Activated T-helper 1 cell treated with anti-CD3 and anti-CD28 coated beads, Interleukin-12 subunit alpha, Interleukin-12 subunit beta, Interleukin-2, Interleukin-4 antibody, amounts not matched to agents 30 ng/mL and 10 ng/mL and 1 ng/mL, durations not matched to agents 14 hours and 24 hours and 36 hours (primary cell): ENCODE data around the gene APOM. TPM values are rescaled to one million over a fixed set of nuclear protein-coding genes. Genes with fewer than 3 reads are reported as not detected.
A peak's percentile ranks its signal among the peaks of the same experiment; 100 is the strongest.

Experiments
- DNase-seq: peaks from one replicate; pipeline ENCODE4 v3.0.0; 2021; ENCODE audit warnings: low spot score
- H3K27ac Mint-ChIP-seq: one replicate; pipeline ENCODE4 v1.8.0; 2021; ENCODE audit warnings: mild to moderate bottlenecking, mixed read lengths
- H3K27me3 Mint-ChIP-seq: one replicate; pipeline ENCODE4 v1.8.0; 2022; ENCODE audit warnings: mild to moderate bottlenecking, moderate library complexity, mixed read lengths; ENCODE audit not compliant: insufficient read depth
- H3K36me3 Mint-ChIP-seq: one replicate; pipeline ENCODE4 v1.8.0; 2021; ENCODE audit warnings: low read depth, mixed read lengths
- H3K4me1 Mint-ChIP-seq: one replicate; pipeline ENCODE4 v1.8.0; 2021; ENCODE audit warnings: low read depth, mixed read lengths
- H3K4me3 Mint-ChIP-seq: one replicate; pipeline ENCODE4 v1.8.0; 2021; ENCODE audit warnings: mild to moderate bottlenecking, moderate library complexity, mixed read lengths
- H3K9me3 Mint-ChIP-seq: one replicate; pipeline ENCODE4 v1.8.0; 2021; ENCODE audit warnings: mixed read lengths
- intact Hi-C: fragments of 100-400 bp; cut with micrococcal nuclease; formaldehyde crosslinking; loops from one replicate; pipeline ENCODE4 v1.15.1; 2024
- total RNA-seq: library from RNA; stranded (reverse); gene quantifications from 2 replicates; pipeline ENCODE4 v1.2.3, GENCODE V29; 2022

Gene APOM
- 1.8 and 3.7 TPM in 2 replicates for total RNA-seq

DNA sequence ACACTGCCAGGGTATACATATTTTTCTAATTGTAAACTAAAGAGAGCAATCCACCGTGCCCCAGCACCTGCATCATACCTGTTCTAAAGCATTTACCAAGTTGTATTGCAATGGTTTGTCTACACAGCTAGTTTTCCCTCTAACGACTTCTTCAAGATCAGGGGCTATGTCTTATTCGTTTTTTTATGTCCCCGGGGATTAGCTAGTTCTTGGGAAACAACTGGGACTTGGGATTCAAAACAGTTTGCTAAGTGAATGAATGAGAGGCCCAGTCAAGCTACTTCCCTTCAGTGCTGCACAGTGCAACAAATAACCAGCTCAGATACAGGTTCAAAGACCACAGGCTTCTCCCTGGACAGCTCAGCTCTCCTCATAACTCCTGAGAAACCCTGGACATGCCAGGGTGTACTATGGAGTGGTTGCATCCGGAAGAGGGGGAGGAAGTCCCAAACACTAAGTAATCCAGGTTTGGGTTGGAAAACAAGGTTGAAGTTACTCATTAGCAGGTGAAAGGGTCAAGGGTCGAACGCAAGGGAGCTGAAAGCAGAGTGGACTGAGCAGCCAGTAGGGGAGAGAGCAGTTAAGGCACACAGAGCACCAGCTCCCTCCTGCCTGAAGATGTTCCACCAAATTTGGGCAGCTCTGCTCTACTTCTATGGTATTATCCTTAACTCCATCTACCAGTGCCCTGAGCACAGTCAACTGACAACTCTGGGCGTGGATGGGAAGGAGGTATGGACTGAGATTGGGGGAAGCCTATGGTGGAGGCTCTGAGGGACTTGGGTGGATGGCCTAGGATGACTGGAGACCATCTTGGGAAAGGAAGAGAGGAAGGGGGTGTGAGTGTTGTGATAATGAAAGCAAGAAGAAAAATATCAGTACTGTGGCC is at the start of gene APOM:
Gene APOM, plus strand, starts transcription at position 546 of the 889 bp plus-strand sequence. Its CDS starts 73 bp downstream, at position 619.
- no peaks in the 10 kb centered on the region for H3K27me3 Mint-ChIP-seq
- peaks cover 35% of the 10 kb centered on the region for H3K36me3 Mint-ChIP-seq
- no peak for DNase-seq
- intact Hi-C loops = no loop called here
- H3K27ac Mint-ChIP-seq = peak within 1 kb of the TSS; percentile 62
- H3K9me3 Mint-ChIP-seq = no peaks in the 10 kb centered on the region
- H3K4me1 Mint-ChIP-seq = peaks cover 62% of the 10 kb centered on the region
- H3K4me3 Mint-ChIP-seq = no peak within 1 kb of the TSS

- DNase-seq = no peak
- H3K27ac Mint-ChIP-seq = no peak overlapping the region
- no peaks in the 10 kb centered on the region for H3K4me1 Mint-ChIP-seq
- no peak overlapping the region for H3K4me3 Mint-ChIP-seq
- peaks cover 2% of the 10 kb centered on the region for H3K27me3 Mint-ChIP-seq
- intact Hi-C loops = no loop called here
- H3K9me3 Mint-ChIP-seq = no peaks in the 10 kb centered on the region
- H3K36me3 Mint-ChIP-seq = no peaks in the 10 kb centered on the region
Observed at GRCh38 chr6:31607317-31607716, 48.4 kb upstream of the APOM start.

DNA sequence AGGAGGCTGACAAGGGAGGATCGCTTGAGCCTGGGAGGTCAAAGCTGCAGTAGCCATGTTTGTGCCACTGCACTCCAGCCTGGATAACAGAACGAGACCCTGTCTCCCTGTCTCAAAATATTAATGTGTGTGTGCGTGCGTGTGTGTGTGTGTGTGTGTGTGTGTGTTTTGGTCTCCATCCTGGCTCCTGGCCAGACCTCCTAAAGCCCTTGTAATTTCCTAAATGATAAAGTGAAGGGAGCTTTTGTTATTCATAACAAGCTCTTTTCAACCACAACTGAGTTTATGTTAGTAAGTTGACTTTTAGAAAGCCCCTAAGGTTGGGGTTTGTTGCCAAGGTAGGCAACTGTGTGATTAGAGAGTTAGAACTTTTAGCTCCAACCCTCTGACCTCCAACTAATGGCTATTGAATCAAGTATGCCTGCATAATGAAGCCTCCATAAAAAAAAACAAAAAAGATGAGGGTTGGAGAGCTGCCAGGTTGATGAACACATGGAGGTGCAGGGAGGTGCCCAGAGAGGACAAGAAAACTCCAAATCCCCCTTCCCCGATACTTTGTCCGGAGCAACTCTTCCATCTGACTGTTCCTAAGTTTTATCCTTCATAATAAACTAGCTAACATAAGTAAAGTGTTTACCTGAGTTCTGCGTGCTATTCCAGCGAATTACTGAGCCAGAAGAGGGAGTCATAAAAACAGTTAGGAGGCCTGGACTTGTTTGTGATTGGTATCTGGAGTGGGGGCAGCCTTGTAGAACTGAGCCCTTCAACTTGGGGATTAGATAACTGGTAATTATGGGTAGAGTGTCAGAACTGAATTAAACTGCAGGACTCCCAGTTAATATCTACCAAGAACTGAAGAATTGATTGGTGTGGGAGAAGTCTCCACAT is 45.9 kb upstream of the APOM start:
- Mint-ChIP-seq H3K36me3 (no peaks in the 10 kb centered on the region), H3K4me3 (no peak overlapping the region), H3K9me3 (no peaks in the 10 kb centered on the region), H3K4me1 (peaks cover 5% of the 10 kb centered on the region), H3K27ac (no peak overlapping the region), H3K27me3 (no peaks in the 10 kb centered on the region)
- no peak for DNase-seq
- intact Hi-C loops = no loop called here

DNA sequence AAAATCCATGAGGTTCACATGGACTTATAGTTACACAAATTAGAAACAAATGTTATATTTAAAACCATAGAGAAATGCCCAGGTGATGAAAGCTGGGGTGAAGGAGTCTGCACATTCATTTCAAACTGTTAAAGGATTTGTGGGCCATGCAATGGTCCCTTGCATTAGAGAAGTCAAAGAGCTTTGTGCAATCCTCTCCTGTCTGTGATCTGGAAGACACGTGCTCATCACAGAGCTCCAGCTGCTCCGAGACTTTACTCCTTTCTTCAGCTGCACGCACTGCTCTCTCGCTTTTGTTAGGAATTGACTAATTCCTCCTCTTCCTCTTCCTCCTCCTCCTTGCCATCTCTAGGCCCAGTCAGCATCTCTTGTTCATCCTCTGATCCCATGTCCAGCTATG is 44.7 kb upstream of the APOM start:
- Mint-ChIP-seq H3K9me3 (no peaks in the 10 kb centered on the region), H3K4me3 (no peak overlapping the region), H3K4me1 (peaks cover 17% of the 10 kb centered on the region), H3K27me3 (no peaks in the 10 kb centered on the region), H3K27ac (no peak overlapping the region), H3K36me3 (no peaks in the 10 kb centered on the region)
- DNase-seq = no peak
- intact Hi-C loops = no loop called here

GRCh38 chr6:31614075-31614619 is 41.5 kb upstream of the APOM start:
- Mint-ChIP-seq H3K4me3 (no peak overlapping the region), H3K9me3 (no peaks in the 10 kb centered on the region), H3K36me3 (peaks cover 2% of the 10 kb centered on the region), H3K27me3 (no peaks in the 10 kb centered on the region), H3K4me1 (peaks cover 28% of the 10 kb centered on the region), H3K27ac (no peak overlapping the region)
- intact Hi-C loops = no loop called here
- no peak for DNase-seq

- DNase-seq = no peak
- Mint-ChIP-seq H3K4me3 (peak within 1 kb of the TSS; percentile 74), H3K36me3 (peaks cover 4% of the 10 kb centered on the region), H3K27me3 (no peaks in the 10 kb centered on the region), H3K27ac (peak within 1 kb of the TSS; percentile 72), H3K9me3 (no peaks in the 10 kb centered on the region), H3K4me1 (peaks cover 28% of the 10 kb centered on the region)
- intact Hi-C loops = loop anchor here (5.0 kb wide), 1 partner anchor 343 kb away; the partner anchor contains the start of gene HLA-C
Observed at GRCh38 chr6:31614684-31615578, 40.8 kb upstream of the APOM start, which contains the start of gene AIF1. TSS of gene AIF1 (plus strand) at chr6:31615234. CDS start at chr6:31615330, 96 bp downstream.

DNA sequence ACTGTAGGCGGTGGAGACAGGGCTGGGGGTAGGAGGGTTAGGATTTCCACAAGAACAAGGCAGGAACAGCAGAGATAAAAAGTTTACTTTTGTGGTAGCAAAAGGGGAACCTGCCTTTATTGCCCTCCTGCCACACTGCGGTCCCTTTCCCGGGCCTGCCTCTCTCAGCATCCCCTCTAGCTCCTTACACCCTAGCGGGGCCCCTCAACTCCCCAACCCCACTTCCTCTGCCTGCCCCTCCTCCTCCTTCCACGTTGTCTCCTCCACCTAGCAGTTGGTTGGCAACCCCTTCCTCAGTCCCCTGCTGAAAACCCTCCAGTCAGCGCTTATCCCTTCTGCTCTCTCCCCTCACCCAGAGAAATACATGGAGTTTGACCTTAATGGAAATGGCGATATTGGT is 39.9 kb upstream of the APOM start:
- Mint-ChIP-seq H3K27me3 (no peaks in the 10 kb centered on the region), H3K4me3 (peak overlapping the region; percentile 74), H3K4me1 (peaks cover 28% of the 10 kb centered on the region), H3K9me3 (no peaks in the 10 kb centered on the region), H3K36me3 (peaks cover 4% of the 10 kb centered on the region), H3K27ac (peak overlapping the region; percentile 72)
- intact Hi-C loops = loop anchor here (5.0 kb wide), 1 partner anchor 343 kb away; the partner anchor contains the start of gene HLA-C
- DNase-seq = peak; percentile 13

DNA sequence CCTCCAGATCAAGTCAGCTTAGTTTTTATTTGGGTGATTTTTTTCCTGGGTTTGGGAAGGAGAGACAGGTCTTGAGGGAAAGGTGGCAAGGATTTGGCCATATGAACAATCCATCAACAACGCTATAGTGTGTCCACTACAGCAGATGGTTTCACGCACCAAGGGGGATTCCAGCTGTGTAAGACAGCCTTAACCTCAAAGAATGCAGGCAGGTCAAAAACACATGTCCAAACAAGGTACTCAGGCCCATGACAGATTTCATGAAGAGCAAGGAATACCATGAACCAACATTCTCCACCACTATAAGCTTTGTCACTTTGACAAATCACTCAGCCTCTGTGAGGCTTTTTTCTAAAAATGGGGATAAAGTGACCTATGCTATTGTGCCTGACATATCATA is 38.7 kb upstream of the APOM start:
- Mint-ChIP-seq H3K36me3 (peaks cover 12% of the 10 kb centered on the region), H3K27me3 (no peaks in the 10 kb centered on the region), H3K4me1 (peaks cover 37% of the 10 kb centered on the region), H3K9me3 (no peaks in the 10 kb centered on the region), H3K4me3 (peak overlapping the region; percentile 43), H3K27ac (peak overlapping the region; percentile 41)
- no peak for DNase-seq
- intact Hi-C loops = loop anchor here (5.0 kb wide), 1 partner anchor 345 kb away; the partner anchor contains the start of gene HLA-C

GRCh38 chr6:31619805-31620585 is 35.7 kb upstream of the APOM start:
- peak overlapping the region; percentile 98 for H3K27ac Mint-ChIP-seq
- H3K36me3 Mint-ChIP-seq = peaks cover 32% of the 10 kb centered on the region
- peaks cover 43% of the 10 kb centered on the region for H3K4me1 Mint-ChIP-seq
- DNase-seq = peak; percentile 98
- H3K27me3 Mint-ChIP-seq = no peaks in the 10 kb centered on the region
- intact Hi-C loops = loop anchor here (1.0 to 5.0 kb wide), 19 partner anchors 22 to 1799 kb away; partner anchors contain the start of genes BAG6, CUTA, DDX39B and EHMT2
- H3K4me3 Mint-ChIP-seq = peak overlapping the region; percentile 79
- no peaks in the 10 kb centered on the region for H3K9me3 Mint-ChIP-seq

DNA sequence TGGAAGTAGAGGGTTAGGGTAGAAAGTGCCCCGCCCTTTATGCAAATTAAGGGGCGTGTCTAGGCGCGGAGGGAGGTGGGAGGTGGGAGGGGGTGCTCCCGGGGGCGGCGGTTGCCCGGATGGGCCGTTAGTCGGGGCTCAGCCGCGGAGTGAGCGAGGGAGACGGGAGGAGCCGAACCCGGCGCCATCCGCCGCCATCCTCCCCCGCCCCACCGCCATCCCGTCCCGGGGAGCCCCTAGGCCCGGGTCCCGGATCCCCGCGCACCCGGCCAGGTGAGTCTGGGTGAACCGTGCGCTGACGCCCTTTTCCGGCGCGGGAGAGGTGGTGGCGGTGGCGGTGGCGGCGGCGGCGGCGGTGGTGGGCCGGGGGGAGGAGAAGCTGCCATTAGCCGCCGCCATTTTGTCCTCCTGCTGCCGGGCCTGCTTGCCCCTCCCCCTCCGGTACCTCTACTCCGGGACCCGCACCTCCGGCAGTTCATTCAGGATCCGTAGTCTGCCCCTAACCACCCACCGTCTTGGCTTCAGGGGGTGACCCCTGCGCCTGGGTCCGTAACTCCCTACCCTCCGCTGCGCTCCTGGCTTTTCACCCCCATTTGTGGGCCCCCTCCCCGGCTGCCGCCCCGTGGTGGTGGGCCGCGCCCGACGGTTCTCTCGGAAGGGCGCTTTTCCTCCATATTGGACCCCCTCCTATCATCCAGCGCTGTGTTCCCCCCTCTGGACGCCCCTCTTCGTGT is 34.9 kb upstream of the APOM start, which contains the start of gene PRRC2A:
Gene PRRC2A, plus strand, starts transcription at position 130 of the 734 bp plus-strand sequence. CDS start 2,075 bp downstream, outside the sequence.
- intact Hi-C loops = loop anchor here (1.0 to 2.0 kb wide), 18 partner anchors 22 to 1798 kb away; partner anchors contain the start of genes BAG6, CUTA, DDX39B and EHMT2
- peak; percentile 71 for DNase-seq
- H3K4me1 Mint-ChIP-seq = peaks cover 43% of the 10 kb centered on the region
- H3K4me3 Mint-ChIP-seq = peak within 1 kb of the TSS; percentile 97
- H3K27me3 Mint-ChIP-seq = no peaks in the 10 kb centered on the region
- H3K9me3 Mint-ChIP-seq = no peaks in the 10 kb centered on the region
- peaks cover 40% of the 10 kb centered on the region for H3K36me3 Mint-ChIP-seq
- H3K27ac Mint-ChIP-seq = peak within 1 kb of the TSS; percentile 98
